Head of caudate nucleus (tissue), 42 donors: Measurements from ENCODE around the gene RPS6KA2.

Source experiments
- DNase-seq, 42 donors: peaks; one replicate each; pipeline versions ENCODE4 v3.0.0 to v3.0.0-alpha.2; 2020 to 2021; ENCODE audit warnings: mixed read lengths in 7 of 42
- intact Hi-C: fragments of 100-400 bp; cut with DNase I; formaldehyde crosslinking; loops from one replicate; pipeline ENCODE4 v1.15.0; 2022

The RPS6KA2 gene

GRCh38 chr6:166459272-166459671 lies 167.8 kb downstream of the RPS6KA2 start:
- intact Hi-C loops, result no loop called here
- peak in 4 of 42 donors; percentile 2 to 30 (median 10) for DNase-seq

- intact Hi-C loops, result no loop called here
- DNase-seq, result peak in 24 of 42 donors; percentile 33 to 74 (median 46)
Observed at GRCh38 chr6:166456395-166457156, 170.5 kb downstream of the RPS6KA2 start.

- peak in 9 of 42 donors; percentile 30 to 61 (median 47) for DNase-seq
- intact Hi-C loops, result no loop called here
Observed at GRCh38 chr6:166454692-166455515, 172.1 kb downstream of the RPS6KA2 start.

GRCh38 chr6:166453651-166454050 lies 173.4 kb downstream of the RPS6KA2 start:
- intact Hi-C loops, result no loop called here
- DNase-seq, result no peak

GRCh38 chr6:166450167-166450873 lies 176.7 kb downstream of the RPS6KA2 start:
- intact Hi-C loops, result no loop called here
- no peak for DNase-seq

GRCh38 chr6:166449641-166450040 lies 177.4 kb downstream of the RPS6KA2 start:
- intact Hi-C loops, result no loop called here
- no peak for DNase-seq

- intact Hi-C loops, result no loop called here
- no peak for DNase-seq
Observed at GRCh38 chr6:166449036-166449435, 178.0 kb downstream of the RPS6KA2 start.

- DNase-seq, result no peak
- intact Hi-C loops, result no loop called here
Observed at GRCh38 chr6:166448432-166448831, 178.6 kb downstream of the RPS6KA2 start.

- DNase-seq, result no peak
- intact Hi-C loops, result no loop called here
Observed at GRCh38 chr6:166446567-166447065, 180.4 kb downstream of the RPS6KA2 start.

- no peak for DNase-seq
- intact Hi-C loops, result no loop called here
Observed at GRCh38 chr6:166446146-166446545, 180.9 kb downstream of the RPS6KA2 start.

GRCh38 chr6:166444446-166444845 lies 182.6 kb downstream of the RPS6KA2 start:
- intact Hi-C loops, result no loop called here
- no peak for DNase-seq

GRCh38 chr6:166443166-166443565 lies 183.9 kb downstream of the RPS6KA2 start:
- no peak for DNase-seq
- intact Hi-C loops, result no loop called here

- DNase-seq, result peak in 1 of 42 donors; percentile 37
- intact Hi-C loops, result no loop called here
Observed at GRCh38 chr6:166442131-166442685, 184.8 kb downstream of the RPS6KA2 start.

- peak in 1 of 42 donors; percentile 14 for DNase-seq
- intact Hi-C loops, result no loop called here
Observed at GRCh38 chr6:166441325-166442078, 185.5 kb downstream of the RPS6KA2 start.

GRCh38 chr6:166440729-166441128 lies 186.3 kb downstream of the RPS6KA2 start:
- intact Hi-C loops, result no loop called here
- DNase-seq, result peak in 1 of 42 donors; percentile 22

- peak in 1 of 42 donors; percentile 16 for DNase-seq
- intact Hi-C loops, result no loop called here
Observed at GRCh38 chr6:166440106-166440505, 186.9 kb downstream of the RPS6KA2 start.

- no peak for DNase-seq
- intact Hi-C loops, result no loop called here
Observed at GRCh38 chr6:166439366-166440091, 187.5 kb downstream of the RPS6KA2 start.
